HepG2 (cell line): Measurements from ENCODE around the gene GAS6. TPM values are rescaled to one million over a fixed set of nuclear protein-coding genes. Genes with fewer than 3 reads are reported as not detected.

Experiments
- ATAC-seq: fragments of 200-7000 bp; cut with Tn5 transposase; 3 replicates; pipeline ENCODE4 v1.9.1; 2020; ENCODE audit warnings: mild to moderate bottlenecking, moderate library complexity
- BruUV-seq: library from RNA; stranded (reverse); fragments of 400-500 nt; replicated peaks from 2 replicates; lab custom pipeline; 2021; lab: Mats Ljungman, UMichigan
- CTCF ChIA-PET: fragments of 300-600 bp; formaldehyde crosslinking; extraction: SDS; loops from one replicate; lab custom pipeline; 2021; ENCODE audit warnings: low total read pairs, inconsistent platforms, low intra/inter-chr PET ratio; lab: Yijun Ruan, JAX
- POLR2A ChIA-PET: fragments of 350-600 bp; sonication (Branson Sonifier 250); formaldehyde crosslinking; loops from one replicate; lab custom pipeline; 2020; ENCODE audit warnings: antibody characterized with exemption, inconsistent platforms; lab: Yijun Ruan, JAX
- DNase-seq: peaks from one replicate; pipeline ENCODE4 v3.0.0-alpha.2; 2015; ENCODE audit warnings: low spot score
- FAIRE-seq: peaks from 3 replicates; lab custom pipeline; 2011; peaks lifted over from hg19 to GRCh38; lab: Jason Lieb, UNC
- H2AFZ ChIP-seq: one replicate; pipeline ENCODE4 v1.6.1; 2011; ENCODE audit warnings: low read length, inconsistent platforms
- H3K27ac ChIP-seq: fragments of 300-600 bp; 3 replicates; pipeline ENCODE4 v1.8.0; 2011; ENCODE audit warnings: mixed run types, mild to moderate bottlenecking, mixed read lengths, low read length, inconsistent platforms; ENCODE audit not compliant: insufficient read depth; ENCODE audit errors: extremely low read length
- H3K27me3 ChIP-seq, 2 experiments: fragments of 200-600 bp in 1 of 2; 2 replicates in 1 of 2; 3 replicates in 1 of 2; pipeline versions ENCODE4 v1.6.0 to v1.8.0; 2011; ENCODE audit warnings: low read length in 2 of 2, mild to moderate bottlenecking in 2 of 2, moderate library complexity in 2 of 2, inconsistent platforms in 1 of 2; ENCODE audit not compliant: insufficient read depth in 2 of 2, control insufficient read depth in 1 of 2
- H3K36me3 ChIP-seq, 2 experiments: fragments of 200-600 bp in 1 of 2; replicated peaks in 1 of 2; 2 replicates in 1 of 2; 3 replicates in 1 of 2; pipeline versions ENCODE4 v1.5.1 to v1.8.0; 2011; ENCODE audit warnings: low read length in 2 of 2, inconsistent platforms in 1 of 2; ENCODE audit not compliant: insufficient read depth in 2 of 2, control insufficient read depth in 1 of 2
- H3K4me1 ChIP-seq: 2 replicates; pipeline ENCODE4 v1.5.1; 2012; ENCODE audit warnings: low read length, inconsistent platforms; ENCODE audit not compliant: insufficient read depth
- H3K4me2 ChIP-seq: 2 replicates; pipeline ENCODE4 v1.6.0; 2011; ENCODE audit warnings: low read depth, low read length, inconsistent platforms
- H3K4me3 ChIP-seq, 3 experiments: fragments of 200-600 bp in 1 of 3; sonication (generic), shearing (Covaris generic) in 1 of 3; replicated peaks in 1 of 3; 2 replicates each; pipeline ENCODE4 v1.5.1; 2011 to 2016; ENCODE audit warnings: low read length in 3 of 3, inconsistent platforms in 2 of 3, low read depth in 2 of 3, mild to moderate bottlenecking in 2 of 3, control low read depth in 1 of 3, mixed read lengths in 1 of 3; ENCODE audit not compliant: insufficient read depth in 1 of 3
- H3K79me2 ChIP-seq: one replicate; pipeline ENCODE4 v1.6.1; 2011; ENCODE audit warnings: low read length, inconsistent platforms; ENCODE audit not compliant: insufficient read depth
- H3K9ac ChIP-seq: 2 replicates; pipeline ENCODE4 v1.6.0; 2011; ENCODE audit warnings: mild to moderate bottlenecking, low read depth, low read length, inconsistent platforms; ENCODE audit not compliant: insufficient read depth
- H3K9me3 ChIP-seq: 2 replicates; pipeline ENCODE4 v1.5.1; 2012; ENCODE audit warnings: mild to moderate bottlenecking, low read length
- H4K20me1 ChIP-seq: 2 replicates; pipeline ENCODE4 v1.6.0; 2011; ENCODE audit warnings: inconsistent platforms, mild to moderate bottlenecking, low read length, moderate library complexity; ENCODE audit not compliant: insufficient read depth
- FOXJ3 ChIP-seq: sonication (generic); formaldehyde crosslinking; IDR thresholded peaks from 2 replicates; pipeline ENCODE4 v1.4.0; 2020; ENCODE audit warnings: missing genetic modification reagents, mild to moderate bottlenecking, borderline replicate concordance
- HBP1 ChIP-seq: IDR thresholded peaks from 2 replicates; pipeline ENCODE4 v1.6.1; 2016; ENCODE audit warnings: low read depth, control low read depth
- NCOA5 ChIP-seq: sonication (generic); formaldehyde crosslinking; IDR thresholded peaks from 2 replicates; pipeline ENCODE4 v1.4.0; 2020; ENCODE audit warnings: missing genetic modification reagents
- POLR2AphosphoS2 ChIP-seq: IDR thresholded peaks from 2 replicates; pipeline ENCODE4 v1.6.1; 2011; ENCODE audit warnings: low read depth, low read length, improper control_type of control experiment
- ZBTB49 ChIP-seq: sonication (generic); formaldehyde crosslinking; IDR thresholded peaks from 2 replicates; pipeline ENCODE4 v1.4.0; 2020; ENCODE audit warnings: missing genetic modification reagents, borderline replicate concordance
- ZNF83 ChIP-seq: sonication (generic); formaldehyde crosslinking; IDR thresholded peaks from 2 replicates; pipeline ENCODE4 v1.4.0; 2020; ENCODE audit warnings: missing genetic modification reagents, mild to moderate bottlenecking, borderline replicate concordance
- ZNF879 ChIP-seq: sonication (generic); formaldehyde crosslinking; IDR thresholded peaks from 2 replicates; pipeline ENCODE4 v1.8.1; 2023; ENCODE audit warnings: missing genetic modification reagents
- WGBS: methylation state at CpG from one replicate; pipeline ENCODE4 v1.1.6; 2017; ENCODE audit warnings: low lambda C conversion rate; 5-methylcytosine and 5-hydroxymethylcytosine counted together
- in situ Hi-C: cut with HindIII; loops from 2 replicates; pipeline ENCODE4 v1.10.0; 2017; ENCODE audit warnings: low pct_unique_long_range_greater_than_20kb; ENCODE audit not compliant: extremely low pct_ligation_motif_present
- intact Hi-C: fragments of 100-400 bp; cut with micrococcal nuclease; formaldehyde crosslinking; loops from one replicate; pipeline ENCODE4 v1.10.0; 2022; ENCODE audit not compliant: unreplicated experiment
- polyA plus RNA-seq, 8 experiments: library from polyadenylated mRNA; depleted of rRNA in 3 of 8; stranded (reverse) in 7 of 8; unstranded in 1 of 8; fragments of >200 nt; fragmentation: Illumina TruSeq in 4 of 8; extraction: Trizol in 4 of 8; gene quantifications; 2 replicates each; pipeline versions ENCODE4 v1.2.1 to v1.2.3, GENCODE V29; 2011 to 2016; ENCODE audit warnings: low read depth in 4 of 8, missing spikeins in 1 of 8, mixed read lengths in 1 of 8; ENCODE audit not compliant: insufficient read depth in 1 of 8
- total RNA-seq, 5 experiments: library from RNA; depleted of rRNA; stranded (reverse); fragments of >200 nt; fragmentation: Illumina TruSeq; extraction: Trizol; gene quantifications; 2 replicates each; pipeline ENCODE4 v1.2.3, GENCODE V29; 2016; ENCODE audit warnings: low read depth in 1 of 5

GAS6 gene
- total and polyA plus RNA-seq, 2 of the 13 experiments (the other 11 are each of a cell fraction or from before 2014, with no cell fraction given) = 0.09 to 0.24 TPM

- ChIA-PET CTCF (no interaction called here), POLR2A (no interaction called here)
- H2AFZ ChIP-seq = no peak overlapping the region
- H4K20me1 ChIP-seq = no peaks in the 10 kb centered on the region
- no TSS peak for BruUV-seq
- no peak overlapping the region for H3K4me2 ChIP-seq
- no peaks in the 10 kb centered on the region for H3K79me2 ChIP-seq
- no peak overlapping the region for H3K9ac ChIP-seq
- H3K9me3 ChIP-seq = no peaks in the 10 kb centered on the region
- H3K4me1 ChIP-seq = peaks cover 7% of the 10 kb centered on the region; the same call in 1 of the 2 replicates
- FAIRE-seq (no peak), DNase-seq (no peak), ATAC-seq (no peak)
- TF ChIP-seq FOXJ3 (CRISPR knock-in tag) (no peak), NCOA5 (CRISPR knock-in tag) (no peak), ZNF879 (CRISPR knock-in tag) (no peak), ZBTB49 (CRISPR knock-in tag) (no peak), ZNF83 (no peak), HBP1 (CRISPR knock-in tag) (no peak), POLR2AphosphoS2 (no peak)
- no peak overlapping the region for H3K4me3 ChIP-seq
- no peak overlapping the region for H3K27ac ChIP-seq
- 60% methylated on average over 9 of the region's 17 CpGs for WGBS
- intact Hi-C loops = no loop called here
- in situ Hi-C loops = no loop called here
- H3K36me3 ChIP-seq = no peaks in the 10 kb centered on the region
- H3K27me3 ChIP-seq = peaks cover 1 to 42% of the 10 kb centered on the region in 2 experiments; a peak in 2 of 5 replicates
Measured at GRCh38 chr13:113791226-113791625, 72.7 kb downstream of the GAS6 start.
